A673 (cell line): ENCODE data around the gene PYGL.

Experiments used
- CTCF ChIP-seq: fragments of 300-800, 200-600 bp; sonication (generic); conservative IDR thresholded peaks from 2 replicates; pipeline ENCODE4 v1.5.1; 2017; ENCODE audit warnings: low read depth, mild to moderate bottlenecking, antibody characterized with exemption, low read length, moderate library complexity, mixed read lengths
- EZH2 ChIP-seq: fragments of 200-600 bp; sonication (generic); IDR thresholded peaks from 2 replicates; pipeline ENCODE4 v1.6.1; 2017; ENCODE audit warnings: borderline replicate concordance, low read depth, mild to moderate bottlenecking, mixed read lengths, antibody characterized with exemption, low read length; ENCODE audit not compliant: poor library complexity, severe bottlenecking

GRCh38 chr14:50947446-50947845, 3.2 kb upstream of the PYGL start:
- no peak for TF ChIP-seq CTCF
- no peak for TF ChIP-seq EZH2
